HepG2 (cell line): Measurements from ENCODE around the gene ALKBH2. TPM values are rescaled to one million over a fixed set of nuclear protein-coding genes. Genes with fewer than 3 reads are reported as not detected.
A peak's percentile ranks its signal among the peaks of the same experiment; 100 is the strongest.

Experiments used
- AGO1 ChIP-seq: fragments of 200-400 bp; formaldehyde crosslinking; IDR thresholded peaks from 2 replicates; pipeline ENCODE4 v1.6.1; 2017; ENCODE audit warnings: mild to moderate bottlenecking, low read depth, low read length, moderate library complexity; ENCODE audit not compliant: poor library complexity, severe bottlenecking
- CBX1 ChIP-seq: IDR thresholded peaks from one replicate; pipeline ENCODE4 v1.6.1; 2016; ENCODE audit warnings: antibody characterized with exemption, low read depth
- DNMT3B ChIP-seq: conservative IDR thresholded peaks from 2 replicates; pipeline ENCODE4 v1.6.1; 2016; ENCODE audit warnings: missing biosample characterization, control low read depth
- HOXA3 ChIP-seq: sonication (generic); formaldehyde crosslinking; IDR thresholded peaks from 2 replicates; pipeline ENCODE4 v1.5.0; 2020; ENCODE audit warnings: missing genetic modification reagents
- MAZ ChIP-seq, 2 experiments: sonication (generic) in 1 of 2; formaldehyde crosslinking in 1 of 2; IDR thresholded peaks; 2 replicates each; pipeline versions ENCODE4 v1.5.0 to v1.6.1; 2012 to 2020; ENCODE audit warnings: low read depth in 2 of 2, mild to moderate bottlenecking in 2 of 2, borderline replicate concordance in 1 of 2, improper control_type of control experiment in 1 of 2, low read length in 1 of 2, missing genetic modification reagents in 1 of 2, moderate library complexity in 1 of 2
- NPAS2 ChIP-seq: sonication (generic); formaldehyde crosslinking; IDR thresholded peaks from 2 replicates; pipeline ENCODE4 v1.8.0; 2022; ENCODE audit warnings: mild to moderate bottlenecking, missing genetic modification reagents, borderline replicate concordance
- PHF5A ChIP-seq: IDR thresholded peaks from one replicate; pipeline ENCODE4 v1.6.1; 2018; ENCODE audit warnings: low read depth, missing genetic modification reagents; ENCODE audit not compliant: unreplicated experiment
- RFX1 ChIP-seq: fragments of 450-650 bp; IDR thresholded peaks from 2 replicates; pipeline ENCODE4 v1.6.1; 2017
- SRSF1 ChIP-seq: fragments of 200-400 bp; formaldehyde crosslinking; optimal IDR thresholded peaks from 2 replicates; pipeline ENCODE3; 2017; ENCODE audit warnings: mild to moderate bottlenecking, low read depth, low read length, moderate library complexity
- TGIF2 ChIP-seq: IDR thresholded peaks from 2 replicates; pipeline ENCODE4 v1.6.1; 2016; ENCODE audit warnings: control low read depth, missing compliant biosample characterization
- ZMYM4 ChIP-seq: sonication (generic); formaldehyde crosslinking; IDR thresholded peaks from 2 replicates; pipeline ENCODE4 v1.8.1; 2023; ENCODE audit warnings: mild to moderate bottlenecking, missing genetic modification reagents
- ZNF138 ChIP-seq: sonication (generic); formaldehyde crosslinking; IDR thresholded peaks from 2 replicates; pipeline ENCODE4 v1.5.0; 2020; ENCODE audit warnings: mild to moderate bottlenecking, low read depth, missing genetic modification reagents
- ZNF331 ChIP-seq: sonication (generic); formaldehyde crosslinking; IDR thresholded peaks from 2 replicates; pipeline ENCODE4 v1.4.0; 2020; ENCODE audit warnings: missing genetic modification reagents
- ZNF496 ChIP-seq: sonication (generic); formaldehyde crosslinking; IDR thresholded peaks from 2 replicates; pipeline ENCODE4 v1.8.1; 2023; ENCODE audit warnings: mild to moderate bottlenecking, moderate library complexity, missing genetic modification reagents; ENCODE audit not compliant: insufficient replicate concordance
- ZNF562 ChIP-seq: sonication (generic); formaldehyde crosslinking; IDR thresholded peaks from 2 replicates; pipeline ENCODE4 v1.8.0; 2022; ENCODE audit warnings: missing genetic modification reagents, borderline replicate concordance
- ZNF879 ChIP-seq: sonication (generic); formaldehyde crosslinking; IDR thresholded peaks from 2 replicates; pipeline ENCODE4 v1.8.1; 2023; ENCODE audit warnings: missing genetic modification reagents
- polyA plus RNA-seq, 8 experiments: library from polyadenylated mRNA; depleted of rRNA in 3 of 8; stranded (reverse) in 7 of 8; unstranded in 1 of 8; fragments of >200 nt; fragmentation: Illumina TruSeq in 4 of 8; extraction: Trizol in 4 of 8; gene quantifications; 2 replicates each; pipeline versions ENCODE4 v1.2.1 to v1.2.3, GENCODE V29; 2011 to 2016; ENCODE audit warnings: low read depth in 4 of 8, missing spikeins in 1 of 8, mixed read lengths in 1 of 8; ENCODE audit not compliant: insufficient read depth in 1 of 8
- total RNA-seq, 5 experiments: library from RNA; depleted of rRNA; stranded (reverse); fragments of >200 nt; fragmentation: Illumina TruSeq; extraction: Trizol; gene quantifications; 2 replicates each; pipeline ENCODE4 v1.2.3, GENCODE V29; 2016; ENCODE audit warnings: low read depth in 1 of 5
- TF ChIP-seq, protein P1 (sequence below): sonication (generic); formaldehyde crosslinking; IDR thresholded peaks from 2 replicates; pipeline ENCODE4 v1.4.0; 2020; ENCODE audit warnings: low read depth, missing genetic modification reagents
- TF ChIP-seq, protein P2 (sequence below): sonication (generic); formaldehyde crosslinking; IDR thresholded peaks from 2 replicates; pipeline ENCODE4; 2020; ENCODE audit warnings: missing genetic modification reagents, mild to moderate bottlenecking, borderline replicate concordance
- TF ChIP-seq, protein P3 (sequence below): sonication (generic); formaldehyde crosslinking; IDR thresholded peaks from 2 replicates; pipeline ENCODE4 v1.4.0; 2020; ENCODE audit warnings: missing genetic modification reagents

ALKBH2 gene
- total and polyA plus RNA-seq, 2 of the 13 experiments (the other 11 are each of a cell fraction or from before 2014, with no cell fraction given), result 21.0 to 40.5 TPM

DNA sequence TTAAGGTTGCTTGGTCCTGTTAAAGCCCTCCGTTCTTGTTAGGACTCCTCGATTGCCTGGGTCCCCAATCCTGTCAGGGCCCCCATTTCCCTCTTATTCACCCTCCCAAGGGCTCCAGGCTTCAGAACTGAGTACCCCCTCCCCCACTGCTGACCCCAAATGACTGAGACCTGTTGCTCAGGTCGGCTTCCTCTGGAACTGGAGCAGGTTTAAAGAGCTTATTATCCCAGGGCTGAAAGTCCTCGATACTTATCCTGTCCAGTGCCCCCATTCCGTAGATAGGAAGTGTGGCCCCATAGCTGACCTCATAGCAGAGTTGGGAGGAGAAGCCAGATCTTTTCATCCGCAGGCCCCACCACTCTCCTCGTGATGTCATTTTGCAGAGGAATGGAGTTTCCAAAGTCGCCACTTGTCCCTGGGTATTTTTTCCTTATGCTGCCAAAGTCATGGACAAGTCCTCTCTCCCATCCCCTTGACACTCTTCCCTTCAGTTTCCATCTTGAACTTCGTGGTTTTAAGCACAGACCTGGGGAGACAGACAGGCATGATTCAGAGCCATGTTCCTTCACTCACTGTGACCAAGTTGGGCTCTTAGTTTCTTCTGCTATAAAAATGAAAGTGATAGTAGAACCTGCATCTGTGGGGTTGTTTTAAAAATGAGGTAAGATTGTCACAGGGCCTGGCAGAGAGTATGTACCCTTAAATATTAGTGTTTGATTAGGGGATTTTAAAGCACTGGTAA lies 39.7 kb downstream of the ALKBH2 start (continued):
- no peak for TF ChIP-seq SRSF1
- TF ChIP-seq NPAS2, result no peak
- TF ChIP-seq, protein P1, sequence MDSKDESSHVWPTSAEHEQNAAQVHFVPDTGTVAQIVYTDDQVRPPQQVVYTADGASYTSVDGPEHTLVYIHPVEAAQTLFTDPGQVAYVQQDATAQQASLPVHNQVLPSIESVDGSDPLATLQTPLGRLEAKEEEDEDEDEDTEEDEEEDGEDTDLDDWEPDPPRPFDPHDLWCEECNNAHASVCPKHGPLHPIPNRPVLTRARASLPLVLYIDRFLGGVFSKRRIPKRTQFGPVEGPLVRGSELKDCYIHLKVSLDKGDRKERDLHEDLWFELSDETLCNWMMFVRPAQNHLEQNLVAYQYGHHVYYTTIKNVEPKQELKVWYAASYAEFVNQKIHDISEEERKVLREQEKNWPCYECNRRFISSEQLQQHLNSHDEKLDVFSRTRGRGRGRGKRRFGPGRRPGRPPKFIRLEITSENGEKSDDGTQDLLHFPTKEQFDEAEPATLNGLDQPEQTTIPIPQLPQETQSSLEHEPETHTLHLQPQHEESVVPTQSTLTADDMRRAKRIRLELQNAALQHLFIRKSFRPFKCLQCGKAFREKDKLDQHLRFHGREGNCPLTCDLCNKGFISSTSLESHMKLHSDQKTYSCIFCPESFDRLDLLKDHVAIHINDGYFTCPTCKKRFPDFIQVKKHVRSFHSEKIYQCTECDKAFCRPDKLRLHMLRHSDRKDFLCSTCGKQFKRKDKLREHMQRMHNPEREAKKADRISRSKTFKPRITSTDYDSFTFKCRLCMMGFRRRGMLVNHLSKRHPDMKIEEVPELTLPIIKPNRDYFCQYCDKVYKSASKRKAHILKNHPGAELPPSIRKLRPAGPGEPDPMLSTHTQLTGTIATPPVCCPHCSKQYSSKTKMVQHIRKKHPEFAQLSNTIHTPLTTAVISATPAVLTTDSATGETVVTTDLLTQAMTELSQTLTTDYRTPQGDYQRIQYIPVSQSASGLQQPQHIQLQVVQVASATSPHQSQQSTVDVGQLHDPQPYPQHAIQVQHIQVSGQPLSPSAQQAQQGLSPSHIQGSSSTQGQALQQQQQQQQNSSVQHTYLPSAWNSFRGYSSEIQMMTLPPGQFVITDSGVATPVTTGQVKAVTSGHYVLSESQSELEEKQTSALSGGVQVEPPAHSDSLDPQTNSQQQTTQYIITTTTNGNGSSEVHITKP (CRISPR knock-in tag), result no peak
- no peak for TF ChIP-seq CBX1
- no peak for TF ChIP-seq ZNF879 (CRISPR knock-in tag)
- TF ChIP-seq HOXA3 (CRISPR knock-in tag), result peak; percentile 55
- TF ChIP-seq MAZ (IDR thresholded peaks at IDR 0.05; ENCODE audit: borderline replicate concordance, low read depth, low read length), result peak; percentile 4; the same call in 1 of the 2 replicates
- no peak for TF ChIP-seq MAZ (CRISPR knock-in tag; IDR thresholded peaks at IDR 0.05; ENCODE audit: low read depth)
- TF ChIP-seq DNMT3B (CRISPR knock-in tag), result no peak
- TF ChIP-seq, protein P2, sequence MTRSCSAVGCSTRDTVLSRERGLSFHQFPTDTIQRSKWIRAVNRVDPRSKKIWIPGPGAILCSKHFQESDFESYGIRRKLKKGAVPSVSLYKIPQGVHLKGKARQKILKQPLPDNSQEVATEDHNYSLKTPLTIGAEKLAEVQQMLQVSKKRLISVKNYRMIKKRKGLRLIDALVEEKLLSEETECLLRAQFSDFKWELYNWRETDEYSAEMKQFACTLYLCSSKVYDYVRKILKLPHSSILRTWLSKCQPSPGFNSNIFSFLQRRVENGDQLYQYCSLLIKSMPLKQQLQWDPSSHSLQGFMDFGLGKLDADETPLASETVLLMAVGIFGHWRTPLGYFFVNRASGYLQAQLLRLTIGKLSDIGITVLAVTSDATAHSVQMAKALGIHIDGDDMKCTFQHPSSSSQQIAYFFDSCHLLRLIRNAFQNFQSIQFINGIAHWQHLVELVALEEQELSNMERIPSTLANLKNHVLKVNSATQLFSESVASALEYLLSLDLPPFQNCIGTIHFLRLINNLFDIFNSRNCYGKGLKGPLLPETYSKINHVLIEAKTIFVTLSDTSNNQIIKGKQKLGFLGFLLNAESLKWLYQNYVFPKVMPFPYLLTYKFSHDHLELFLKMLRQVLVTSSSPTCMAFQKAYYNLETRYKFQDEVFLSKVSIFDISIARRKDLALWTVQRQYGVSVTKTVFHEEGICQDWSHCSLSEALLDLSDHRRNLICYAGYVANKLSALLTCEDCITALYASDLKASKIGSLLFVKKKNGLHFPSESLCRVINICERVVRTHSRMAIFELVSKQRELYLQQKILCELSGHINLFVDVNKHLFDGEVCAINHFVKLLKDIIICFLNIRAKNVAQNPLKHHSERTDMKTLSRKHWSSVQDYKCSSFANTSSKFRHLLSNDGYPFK (CRISPR knock-in tag), result no peak
- TF ChIP-seq ZNF138, result no peak
- TF ChIP-seq ZNF496 (CRISPR knock-in tag), result no peak
- no peak for TF ChIP-seq RFX1
- TF ChIP-seq ZMYM4, result no peak
- peak; percentile 45; the same call in 1 of the 2 replicates for TF ChIP-seq ZNF331 (CRISPR knock-in tag)
- no peak for TF ChIP-seq TGIF2
- TF ChIP-seq AGO1, result no peak
- TF ChIP-seq PHF5A (CRISPR knock-in tag), result no peak
- TF ChIP-seq, protein P3, sequence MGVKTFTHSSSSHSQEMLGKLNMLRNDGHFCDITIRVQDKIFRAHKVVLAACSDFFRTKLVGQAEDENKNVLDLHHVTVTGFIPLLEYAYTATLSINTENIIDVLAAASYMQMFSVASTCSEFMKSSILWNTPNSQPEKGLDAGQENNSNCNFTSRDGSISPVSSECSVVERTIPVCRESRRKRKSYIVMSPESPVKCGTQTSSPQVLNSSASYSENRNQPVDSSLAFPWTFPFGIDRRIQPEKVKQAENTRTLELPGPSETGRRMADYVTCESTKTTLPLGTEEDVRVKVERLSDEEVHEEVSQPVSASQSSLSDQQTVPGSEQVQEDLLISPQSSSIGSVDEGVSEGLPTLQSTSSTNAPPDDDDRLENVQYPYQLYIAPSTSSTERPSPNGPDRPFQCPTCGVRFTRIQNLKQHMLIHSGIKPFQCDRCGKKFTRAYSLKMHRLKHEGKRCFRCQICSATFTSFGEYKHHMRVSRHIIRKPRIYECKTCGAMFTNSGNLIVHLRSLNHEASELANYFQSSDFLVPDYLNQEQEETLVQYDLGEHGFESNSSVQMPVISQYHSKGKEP (CRISPR knock-in tag), result 0 out of 2 replicates have a peak, but pooled peaks have one; percentile 54
- TF ChIP-seq ZNF562 (CRISPR knock-in tag), result no peak
